HepG2 (cell line): ENCODE data around the gene TMF1.

Experiments used
- FOXK2 ChIP-seq: fragments of 450-650 bp; IDR thresholded peaks from 2 replicates; pipeline ENCODE4 v1.6.1; 2016
- MXI1 ChIP-seq: IDR thresholded peaks from 3 replicates; pipeline ENCODE4 v1.6.1; 2012; ENCODE audit warnings: low read depth, low read length, inconsistent platforms, borderline replicate concordance
- NFYB ChIP-seq: sonication (generic); formaldehyde crosslinking; IDR thresholded peaks from 2 replicates; pipeline ENCODE4 v1.4.0; 2020; ENCODE audit warnings: missing genetic modification reagents
- SIN3B ChIP-seq: fragments of 150-350 bp; IDR thresholded peaks from 2 replicates; pipeline ENCODE4 v1.6.1; 2014; ENCODE audit warnings: low read length
- TBL1XR1 ChIP-seq: fragments of 150-350 bp; IDR thresholded peaks from 2 replicates; pipeline ENCODE4 v1.6.1; 2014; ENCODE audit warnings: borderline replicate concordance, low read length; ENCODE audit not compliant: partially characterized antibody
- TF ChIP-seq, protein P1 (sequence below): sonication (generic); formaldehyde crosslinking; IDR thresholded peaks from 2 replicates; pipeline ENCODE4 v1.5.0; 2020; ENCODE audit warnings: mild to moderate bottlenecking, missing genetic modification reagents, moderate library complexity

DNA sequence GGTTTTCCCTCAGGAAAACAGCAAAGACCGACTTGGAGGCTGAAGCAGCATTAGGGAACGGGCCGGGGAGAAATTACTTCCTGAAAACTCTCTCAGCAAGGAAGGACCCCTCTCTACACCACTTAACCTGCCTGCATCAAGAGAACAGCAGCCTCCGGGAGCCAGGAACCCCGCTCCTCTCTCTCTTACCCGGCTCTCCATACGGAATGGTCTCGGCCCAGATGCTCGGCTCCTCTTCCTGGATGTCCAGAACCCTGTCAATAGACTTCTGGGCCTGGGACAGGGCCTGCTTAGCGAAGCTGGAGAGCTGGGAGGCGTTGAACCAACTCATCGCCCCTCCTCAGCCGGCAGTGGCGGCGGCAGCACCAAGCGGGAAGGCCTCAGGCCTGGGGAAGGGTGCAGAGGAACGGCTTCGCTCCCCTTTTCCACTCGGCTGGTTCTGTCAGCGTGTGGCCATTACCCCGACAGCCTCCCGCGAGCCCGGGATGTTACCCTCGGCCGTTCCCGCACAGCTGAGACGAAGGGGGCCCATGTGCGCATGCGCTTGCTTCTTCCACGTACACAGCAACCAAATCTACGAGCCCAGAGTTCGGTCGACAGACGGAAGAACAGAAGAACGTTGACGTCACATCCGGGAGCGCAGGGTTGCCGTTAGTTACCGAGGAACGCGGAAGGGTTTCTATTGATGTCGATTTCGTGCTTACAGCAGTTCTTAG is at the start of gene TMF1:
- TF ChIP-seq MXI1: peak; percentile 94; the same call in 2 of the 3 replicates
- TF ChIP-seq TBL1XR1: peak; percentile 38
- TF ChIP-seq, protein P1, sequence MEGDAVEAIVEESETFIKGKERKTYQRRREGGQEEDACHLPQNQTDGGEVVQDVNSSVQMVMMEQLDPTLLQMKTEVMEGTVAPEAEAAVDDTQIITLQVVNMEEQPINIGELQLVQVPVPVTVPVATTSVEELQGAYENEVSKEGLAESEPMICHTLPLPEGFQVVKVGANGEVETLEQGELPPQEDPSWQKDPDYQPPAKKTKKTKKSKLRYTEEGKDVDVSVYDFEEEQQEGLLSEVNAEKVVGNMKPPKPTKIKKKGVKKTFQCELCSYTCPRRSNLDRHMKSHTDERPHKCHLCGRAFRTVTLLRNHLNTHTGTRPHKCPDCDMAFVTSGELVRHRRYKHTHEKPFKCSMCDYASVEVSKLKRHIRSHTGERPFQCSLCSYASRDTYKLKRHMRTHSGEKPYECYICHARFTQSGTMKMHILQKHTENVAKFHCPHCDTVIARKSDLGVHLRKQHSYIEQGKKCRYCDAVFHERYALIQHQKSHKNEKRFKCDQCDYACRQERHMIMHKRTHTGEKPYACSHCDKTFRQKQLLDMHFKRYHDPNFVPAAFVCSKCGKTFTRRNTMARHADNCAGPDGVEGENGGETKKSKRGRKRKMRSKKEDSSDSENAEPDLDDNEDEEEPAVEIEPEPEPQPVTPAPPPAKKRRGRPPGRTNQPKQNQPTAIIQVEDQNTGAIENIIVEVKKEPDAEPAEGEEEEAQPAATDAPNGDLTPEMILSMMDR: no peak
- TF ChIP-seq NFYB: no peak
- TF ChIP-seq FOXK2: peak; percentile 85
- TF ChIP-seq SIN3B: no peak
